ENCODE results near the gene ALAS1. TPM values are rescaled to one million over a fixed set of nuclear protein-coding genes. Genes with fewer than 3 reads are reported as not detected.

Gene ALAS1
- total RNA-seq, 1 experiment from 2014 or later = 53.1 TPM

DNA sequence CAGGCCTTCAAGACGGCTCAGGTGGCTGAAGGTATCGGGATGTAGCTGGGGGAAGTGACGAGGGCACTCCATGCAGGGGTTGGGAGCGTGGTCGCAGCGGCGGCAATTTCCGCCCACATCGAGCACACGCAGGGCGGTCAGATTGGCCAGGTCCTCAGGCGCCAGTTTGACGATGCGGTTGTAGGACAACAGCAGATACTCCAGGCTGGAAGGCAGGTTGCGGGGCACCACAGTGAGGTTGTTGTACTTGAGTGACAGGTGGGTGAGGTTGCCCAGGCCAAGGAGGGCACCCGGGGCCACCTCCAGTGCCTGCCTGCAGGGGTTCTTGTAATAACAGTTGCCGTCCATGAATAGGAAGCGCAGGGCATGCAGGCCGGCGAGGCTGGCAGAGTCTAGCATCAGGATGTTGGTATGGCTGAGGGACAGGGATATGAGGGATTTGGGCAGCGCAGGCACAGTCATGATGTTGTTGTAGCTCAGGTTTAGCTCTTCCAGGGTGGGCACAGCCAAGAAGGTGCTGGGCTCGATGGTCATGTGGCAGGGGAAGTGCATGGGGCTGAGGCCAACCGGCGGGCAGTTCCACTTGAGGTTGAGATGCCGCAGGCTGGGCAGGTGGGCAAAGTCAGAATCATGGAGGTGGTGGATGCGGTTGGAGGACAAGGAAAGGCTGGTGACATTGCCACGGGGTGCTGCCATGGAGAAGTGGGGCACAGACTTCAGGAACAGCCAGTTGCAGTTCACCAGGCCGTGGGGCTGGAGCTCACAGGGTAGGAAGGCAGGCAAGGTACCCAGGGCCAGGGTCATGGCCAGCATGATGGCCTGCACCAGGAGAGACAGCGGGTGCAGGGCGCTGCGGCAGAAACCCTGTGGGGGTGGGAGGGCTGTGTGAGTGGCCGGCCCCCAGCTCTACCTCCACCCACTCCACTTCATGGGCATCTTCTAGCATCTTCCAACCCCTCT is 25.8 kb downstream of the ALAS1 start:
- BruUV-seq (replicated peaks) = no TSS peak
- Mint-ChIP-seq H3K9me3 (ENCODE audit: unreplicated experiment) (no peaks in the 10 kb centered on the region), H3K4me1 (ENCODE audit: low read depth, unreplicated experiment) (peaks cover 6% of the 10 kb centered on the region), H3K27ac (ENCODE audit: unreplicated experiment) (no peak overlapping the region), H3K36me3 (ENCODE audit: insufficient read depth, unreplicated experiment) (no peaks in the 10 kb centered on the region), H3K27me3 (ENCODE audit: insufficient read depth, unreplicated experiment) (no peaks in the 10 kb centered on the region), H3K4me3 (ENCODE audit: unreplicated experiment) (no peak overlapping the region)
- CTCF ChIA-PET = interaction anchor here (0.5 to 0.6 kb wide), 2 partner anchors 227 to 265 kb away, joined by 3 to 4 read pairs; no protein-coding TSS in a partner anchor
- POLR2A ChIA-PET = no interaction called here
- Histone ChIP-seq H3K27me3 (replicated peaks; ENCODE audit: control insufficient read depth, insufficient read depth, low read length) (no peaks in the 10 kb centered on the region), H3K4me3 (ENCODE audit: low read depth, low read length) (no peak overlapping the region), H3K4me1 (peaks cover 9% of the 10 kb centered on the region), H3K9me3 (no peaks in the 10 kb centered on the region), H3K36me3 (ENCODE audit: control insufficient read depth, insufficient read depth, low read length) (no peaks in the 10 kb centered on the region)
- no peak for DNase-seq
- intact Hi-C loops (cut with micrococcal nuclease; ENCODE audit: unreplicated experiment) = no loop called here
- TF ChIP-seq, protein P1, sequence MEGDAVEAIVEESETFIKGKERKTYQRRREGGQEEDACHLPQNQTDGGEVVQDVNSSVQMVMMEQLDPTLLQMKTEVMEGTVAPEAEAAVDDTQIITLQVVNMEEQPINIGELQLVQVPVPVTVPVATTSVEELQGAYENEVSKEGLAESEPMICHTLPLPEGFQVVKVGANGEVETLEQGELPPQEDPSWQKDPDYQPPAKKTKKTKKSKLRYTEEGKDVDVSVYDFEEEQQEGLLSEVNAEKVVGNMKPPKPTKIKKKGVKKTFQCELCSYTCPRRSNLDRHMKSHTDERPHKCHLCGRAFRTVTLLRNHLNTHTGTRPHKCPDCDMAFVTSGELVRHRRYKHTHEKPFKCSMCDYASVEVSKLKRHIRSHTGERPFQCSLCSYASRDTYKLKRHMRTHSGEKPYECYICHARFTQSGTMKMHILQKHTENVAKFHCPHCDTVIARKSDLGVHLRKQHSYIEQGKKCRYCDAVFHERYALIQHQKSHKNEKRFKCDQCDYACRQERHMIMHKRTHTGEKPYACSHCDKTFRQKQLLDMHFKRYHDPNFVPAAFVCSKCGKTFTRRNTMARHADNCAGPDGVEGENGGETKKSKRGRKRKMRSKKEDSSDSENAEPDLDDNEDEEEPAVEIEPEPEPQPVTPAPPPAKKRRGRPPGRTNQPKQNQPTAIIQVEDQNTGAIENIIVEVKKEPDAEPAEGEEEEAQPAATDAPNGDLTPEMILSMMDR (IDR thresholded peaks at IDR 0.05; ENCODE audit: insufficient read depth in 1 of 2, low read depth in 1 of 2, low read length in 1 of 2, severe bottlenecking in 1 of 2, unreplicated experiment in 1 of 2) = no peak

DNA sequence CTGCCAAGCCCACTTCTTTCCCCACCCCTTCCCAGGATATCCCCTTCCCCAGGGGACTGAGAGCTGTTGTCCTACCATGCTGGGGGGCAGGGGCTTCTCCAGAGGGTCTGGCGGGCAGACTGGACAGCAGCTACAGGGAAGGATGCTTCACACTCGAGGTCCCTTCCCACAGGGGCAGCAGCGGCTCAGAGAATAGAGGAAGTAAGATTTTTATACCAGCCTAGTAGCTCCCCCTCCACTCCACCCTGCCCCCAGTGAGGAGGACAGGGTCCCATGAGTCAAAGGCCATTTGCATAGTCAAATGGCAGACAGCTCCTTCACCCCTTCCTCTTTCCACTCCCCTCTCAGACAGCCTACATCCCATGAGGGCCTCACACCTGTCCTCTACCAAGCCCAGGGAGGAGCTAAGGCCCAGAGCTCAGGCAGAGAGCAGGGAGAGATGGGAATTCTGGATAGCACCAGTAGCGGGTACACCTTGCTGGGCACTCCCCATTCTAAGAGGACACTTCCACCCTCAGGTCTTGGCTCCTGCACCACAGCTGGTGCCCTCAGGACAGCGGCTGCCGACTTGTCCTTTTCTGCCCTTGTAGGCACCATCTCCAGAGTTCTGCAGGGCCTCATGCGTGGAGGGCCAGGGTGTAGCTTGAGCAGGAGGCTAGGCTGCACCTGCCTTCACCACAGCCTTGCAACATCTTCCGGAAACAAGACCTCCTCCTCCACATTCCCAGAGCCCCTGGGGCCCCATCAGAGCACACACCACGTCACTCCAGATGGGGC is 27.7 kb downstream of the ALAS1 start, which contains the start of gene TLR9:
TLR9 (minus strand) TSS at position 194 of the 777 bp plus-strand sequence; CDS start at position 78, 116 bp downstream.
- ChIA-PET CTCF (no interaction called here), POLR2A (no interaction called here)
- Mint-ChIP-seq H3K27ac (ENCODE audit: unreplicated experiment) (peak within 1 kb of the TSS; percentile 12), H3K4me1 (ENCODE audit: low read depth, unreplicated experiment) (no peaks in the 10 kb centered on the region), H3K27me3 (ENCODE audit: insufficient read depth, unreplicated experiment) (no peaks in the 10 kb centered on the region), H3K36me3 (ENCODE audit: insufficient read depth, unreplicated experiment) (peaks cover 8% of the 10 kb centered on the region), H3K9me3 (ENCODE audit: unreplicated experiment) (no peaks in the 10 kb centered on the region), H3K4me3 (ENCODE audit: unreplicated experiment) (no peak within 1 kb of the TSS)
- no peaks in the 10 kb centered on the region for H3K27me3 ChIP-seq (replicated peaks; ENCODE audit: control insufficient read depth, insufficient read depth, low read length)
- TF ChIP-seq, protein P1 (IDR thresholded peaks at IDR 0.05; ENCODE audit: insufficient read depth in 1 of 2, low read depth in 1 of 2, low read length in 1 of 2, severe bottlenecking in 1 of 2, unreplicated experiment in 1 of 2) = no peak
- H3K9me3 ChIP-seq = no peaks in the 10 kb centered on the region
- no peak within 1 kb of the TSS for H3K4me3 ChIP-seq (ENCODE audit: low read depth, low read length)
- H3K4me1 ChIP-seq = peaks cover 4% of the 10 kb centered on the region; the same call in 1 of the 2 replicates
- BruUV-seq (replicated peaks) = no TSS peak
- H3K36me3 ChIP-seq (ENCODE audit: control insufficient read depth, insufficient read depth, low read length) = no peaks in the 10 kb centered on the region
- intact Hi-C loops (cut with micrococcal nuclease; ENCODE audit: unreplicated experiment) = no loop called here
- DNase-seq = peak; percentile 52 to 62

DNA sequence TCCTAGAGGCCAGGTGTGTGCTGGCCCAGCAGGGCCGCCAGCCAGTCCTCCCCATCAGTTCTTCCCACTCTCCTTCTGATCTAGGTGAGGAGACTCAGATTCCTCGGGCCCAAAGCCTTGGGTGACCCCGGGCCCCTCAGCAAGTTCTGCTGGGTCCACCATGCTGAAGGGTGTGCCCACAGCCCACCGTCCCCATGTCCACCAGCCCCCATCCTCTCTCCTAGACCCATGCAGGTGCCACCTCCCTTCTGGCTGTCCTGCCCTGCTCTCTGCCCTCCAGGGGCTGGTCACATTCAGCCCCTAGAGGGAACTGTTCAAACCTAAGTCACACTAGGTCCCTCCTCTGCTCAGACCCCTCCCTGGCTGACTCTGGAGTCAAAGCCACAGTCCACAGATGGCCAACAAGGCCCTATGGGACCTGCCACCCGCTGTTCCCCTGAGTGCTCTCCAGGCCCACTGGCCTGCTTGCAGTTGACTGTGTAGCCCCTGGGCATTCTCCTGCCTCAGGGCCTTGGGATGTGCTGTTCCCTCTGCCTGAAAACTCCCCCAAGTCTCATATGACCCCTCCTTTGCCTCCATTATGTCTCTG is 28.4 kb downstream of the ALAS1 start:
- no TSS peak for BruUV-seq (replicated peaks)
- no peaks in the 10 kb centered on the region for H3K27me3 Mint-ChIP-seq (ENCODE audit: insufficient read depth, unreplicated experiment)
- H3K27ac Mint-ChIP-seq (ENCODE audit: unreplicated experiment) = peak overlapping the region; percentile 12
- ChIA-PET CTCF (no interaction called here), POLR2A (no interaction called here)
- H3K9me3 Mint-ChIP-seq (ENCODE audit: unreplicated experiment) = no peaks in the 10 kb centered on the region
- H3K4me1 Mint-ChIP-seq (ENCODE audit: low read depth, unreplicated experiment) = no peaks in the 10 kb centered on the region
- intact Hi-C loops (cut with micrococcal nuclease; ENCODE audit: unreplicated experiment) = no loop called here
- DNase-seq = no peak
- Histone ChIP-seq H3K4me1 (peaks cover 4% of the 10 kb centered on the region; the same call in 1 of the 2 replicates), H3K27me3 (replicated peaks; ENCODE audit: control insufficient read depth, insufficient read depth, low read length) (no peaks in the 10 kb centered on the region), H3K36me3 (ENCODE audit: control insufficient read depth, insufficient read depth, low read length) (peaks cover 2% of the 10 kb centered on the region; the same call in 1 of the 2 replicates), H3K4me3 (ENCODE audit: low read depth, low read length) (no peak overlapping the region), H3K9me3 (no peaks in the 10 kb centered on the region)
- TF ChIP-seq, protein P1 (IDR thresholded peaks at IDR 0.05; ENCODE audit: insufficient read depth in 1 of 2, low read depth in 1 of 2, low read length in 1 of 2, severe bottlenecking in 1 of 2, unreplicated experiment in 1 of 2) = no peak
- H3K4me3 Mint-ChIP-seq (ENCODE audit: unreplicated experiment) = no peak overlapping the region
- peaks cover 8% of the 10 kb centered on the region for H3K36me3 Mint-ChIP-seq (ENCODE audit: insufficient read depth, unreplicated experiment)

Data from Caco-2 (cell line).